HT-29 (cell line): ENCODE data around the gene SLC37A1. TPM values are rescaled to one million over a fixed set of nuclear protein-coding genes. Genes with fewer than 3 reads are reported as not detected.
"Not testable (repeated sequence)": the region's sequence is repeated elsewhere in the genome, so short reads cannot be mapped to it uniquely, and the experiment has no call there.

Experiments
- DNase-seq: peaks from one replicate; pipeline ENCODE4 v3.0.0-alpha.2; 2015; ENCODE audit warnings: low spot score
- total RNA-seq: library from RNA; depleted of rRNA; stranded (reverse); fragments of >200 nt; shearing (Covaris generic); gene quantifications from 2 replicates; pipeline ENCODE4 v1.2.3, GENCODE V29; 2014

Gene SLC37A1
- total RNA-seq, 1 experiment from 2014 or later = 102 TPM

DNA sequence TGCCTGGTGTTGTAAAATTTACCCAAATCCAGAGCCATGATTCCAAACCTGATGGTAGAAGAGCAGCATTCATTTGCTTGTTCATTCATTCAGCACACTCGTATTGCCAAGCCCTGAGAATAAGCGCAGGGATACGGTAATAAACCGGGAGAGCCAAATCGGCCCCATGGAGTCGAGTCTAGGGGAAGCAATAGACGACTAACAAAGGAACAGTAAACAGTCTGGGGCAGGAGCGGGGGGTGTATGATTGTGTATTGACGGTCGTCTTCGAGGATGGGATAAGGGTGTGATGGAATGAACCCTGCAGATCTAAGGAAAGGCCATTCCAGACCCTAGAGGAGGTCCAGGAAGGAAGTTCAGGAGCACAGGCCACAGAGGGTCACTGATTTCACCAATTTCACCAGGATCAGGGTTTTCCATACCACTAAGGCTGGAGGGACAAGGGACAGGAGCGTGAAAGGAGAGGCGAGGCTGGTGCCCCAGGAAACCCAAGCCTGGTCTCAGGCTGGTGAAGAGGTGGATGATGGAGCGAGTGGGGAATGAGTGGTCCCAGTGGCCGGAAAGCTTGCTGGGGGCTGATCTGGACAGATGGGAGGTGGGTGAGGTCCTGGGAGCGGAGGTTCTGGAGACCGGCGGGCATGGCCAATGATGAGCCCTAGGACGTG lies 78.6 kb downstream of the SLC37A1 start:
- no peak for DNase-seq

DNA sequence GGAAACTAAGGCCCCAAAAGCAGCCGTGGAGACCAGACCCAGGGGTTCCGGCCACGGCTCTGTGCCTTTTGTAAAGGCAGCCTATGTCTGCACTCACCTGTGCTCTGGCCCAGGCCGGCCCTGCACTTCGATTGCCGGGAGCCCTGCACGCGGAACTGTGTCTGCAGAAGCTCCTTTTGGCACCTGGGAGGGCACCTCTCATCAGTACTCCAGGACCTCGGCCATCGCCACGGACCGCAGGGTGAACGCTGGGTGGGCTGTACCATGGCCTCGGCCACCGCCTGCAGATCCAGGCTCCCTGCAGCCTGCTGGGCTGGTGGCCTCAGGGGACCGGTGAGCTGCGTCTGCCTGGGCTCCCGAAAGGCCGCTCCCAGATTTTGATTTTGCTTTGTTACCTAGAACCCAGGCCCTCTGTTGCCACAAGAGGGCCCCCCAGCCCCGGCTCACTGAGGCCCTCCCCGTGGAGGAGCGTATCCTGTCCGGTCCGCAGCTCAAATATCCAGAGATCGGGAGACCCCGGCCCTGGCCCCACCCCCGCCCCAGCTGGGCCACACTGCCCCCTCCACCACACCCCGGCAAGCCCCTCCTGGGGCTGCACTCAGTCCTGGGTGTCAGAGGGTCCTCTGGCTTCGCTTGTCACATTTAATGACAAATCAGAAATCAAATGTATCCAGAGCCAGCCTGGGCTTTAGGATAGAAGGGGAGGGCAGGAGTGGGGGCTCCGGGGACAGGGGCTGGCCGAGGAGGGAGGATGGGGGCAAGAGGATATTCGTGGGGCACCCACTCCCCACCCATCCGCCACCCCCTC lies 79.6 kb downstream of the SLC37A1 start:
- peak; percentile 61 for DNase-seq

DNA sequence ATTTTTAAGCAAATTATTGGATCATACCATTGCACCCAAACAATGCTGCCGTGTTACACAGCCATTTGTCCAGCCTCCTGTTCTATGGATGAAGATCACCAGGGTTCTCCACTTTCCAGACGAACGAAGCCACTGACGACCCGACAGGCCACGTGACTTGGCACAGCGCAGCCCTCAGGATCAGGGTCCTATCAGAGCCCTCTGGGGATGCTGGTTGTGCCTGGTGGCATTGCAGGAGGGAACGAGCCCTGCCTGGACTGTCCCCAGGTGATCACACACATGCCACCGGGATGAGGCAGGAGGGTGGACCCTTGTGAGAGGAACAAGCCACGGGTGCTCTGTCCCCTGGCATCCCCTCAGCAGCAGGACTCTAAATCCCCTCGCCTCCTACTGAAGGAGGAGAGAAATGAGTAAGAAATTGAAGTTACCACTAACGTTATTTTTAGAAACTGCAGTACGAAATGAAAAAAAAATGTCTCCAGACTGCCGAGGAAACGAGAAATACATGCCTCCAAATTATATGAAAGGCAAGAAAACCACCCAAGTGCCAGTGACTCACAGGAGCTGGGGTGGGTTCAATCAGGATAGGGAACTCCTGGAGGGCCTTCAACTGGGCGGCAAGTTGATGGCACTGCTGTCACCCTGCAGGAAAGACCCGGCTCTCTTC lies 81.1 kb downstream of the SLC37A1 start:
- DNase-seq = no peak

DNA sequence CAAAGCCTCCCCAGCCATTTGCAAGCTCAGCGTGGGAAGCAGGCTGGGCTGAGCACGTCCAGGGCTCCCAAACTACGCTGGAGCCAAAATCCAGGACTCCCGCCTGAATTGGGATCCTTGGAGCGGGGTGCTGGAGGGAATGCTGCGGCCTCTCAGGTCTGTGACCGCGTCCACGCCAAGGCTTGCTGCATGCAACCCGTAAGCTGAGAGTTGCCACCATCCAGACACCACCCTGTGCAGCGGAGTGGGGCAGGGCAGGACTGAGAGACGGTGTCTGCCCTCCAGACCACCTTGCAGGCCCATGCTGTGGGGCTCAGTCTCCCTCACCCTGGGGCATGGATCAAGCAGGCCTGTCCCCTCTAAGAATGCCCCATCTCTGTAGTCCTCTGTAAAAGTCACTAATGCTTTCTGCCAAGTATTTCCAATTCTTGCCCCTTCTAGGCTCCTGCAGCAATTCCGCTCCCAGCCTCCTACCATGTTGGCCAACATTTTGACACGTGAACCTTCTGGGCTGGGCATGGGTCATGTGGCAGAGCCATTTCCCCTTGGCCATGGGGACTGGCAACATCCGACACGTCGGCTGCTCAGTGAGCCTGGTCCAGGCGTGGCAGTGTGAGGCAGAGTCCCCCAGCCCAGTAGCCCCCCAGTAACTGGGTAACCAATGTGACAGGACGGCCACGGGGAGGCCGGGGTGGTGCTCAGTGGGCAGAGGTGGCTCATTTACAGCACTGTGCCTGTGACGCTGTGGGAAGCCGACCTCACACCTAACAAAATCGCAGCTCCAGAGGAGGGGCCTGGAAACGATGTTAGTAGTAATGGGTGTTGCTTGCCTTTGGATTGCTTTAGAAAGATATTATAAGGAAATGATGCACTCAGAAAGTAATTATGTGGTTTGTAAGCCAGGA lies 81.9 kb downstream of the SLC37A1 start:
- DNase-seq = no peak

DNA sequence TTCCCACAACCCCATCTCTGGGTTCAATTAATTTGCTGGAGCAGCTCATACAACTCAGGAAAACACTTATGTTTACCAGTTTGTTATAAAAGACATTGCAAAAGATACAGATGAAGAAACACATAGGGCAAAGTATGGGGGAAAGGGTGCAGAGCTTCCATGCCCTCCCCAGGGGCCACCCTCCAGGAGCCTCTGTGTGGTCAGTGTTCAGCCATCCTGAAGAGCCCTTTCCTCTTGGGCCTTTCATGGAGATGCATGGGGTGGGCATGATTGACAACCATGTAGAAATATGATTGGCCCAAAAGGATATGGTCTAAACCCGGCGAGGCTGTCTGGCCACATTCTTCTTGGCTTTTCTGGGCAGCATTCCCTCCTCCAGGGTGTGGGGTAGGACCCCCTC lies 83.0 kb downstream of the SLC37A1 start:
- DNase-seq = no peak

DNA sequence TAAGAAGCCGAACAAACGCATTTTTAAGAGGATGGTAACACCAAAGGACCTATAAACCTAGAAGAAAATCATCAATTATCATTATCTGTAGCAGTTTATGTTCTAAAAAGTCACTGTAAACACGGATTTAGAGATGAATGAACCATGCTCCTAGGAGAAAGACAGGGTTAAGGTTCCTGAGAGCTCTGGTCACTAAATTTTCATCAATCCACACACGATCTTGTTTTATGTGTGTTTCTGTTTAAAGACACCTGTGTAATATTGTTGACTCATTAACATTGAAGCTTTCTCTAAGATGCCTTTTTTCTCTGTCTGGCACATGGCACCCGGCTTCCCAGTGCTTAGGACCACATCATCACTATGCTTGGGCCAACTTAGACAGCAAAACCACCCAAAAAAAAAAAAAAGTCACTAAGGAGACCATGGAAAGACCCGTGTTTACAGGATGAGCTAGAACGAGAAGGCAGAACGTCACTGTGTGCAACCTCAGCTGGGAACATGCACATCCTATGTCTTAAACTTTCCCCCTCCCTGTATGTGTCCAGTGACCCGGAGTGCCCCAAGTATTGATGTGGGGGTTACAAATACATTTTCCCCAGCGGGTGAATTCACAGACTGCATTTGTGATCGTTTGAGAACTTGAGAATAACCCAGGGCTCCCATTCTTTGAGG lies 84.0 kb downstream of the SLC37A1 start:
- no peak for DNase-seq

DNA sequence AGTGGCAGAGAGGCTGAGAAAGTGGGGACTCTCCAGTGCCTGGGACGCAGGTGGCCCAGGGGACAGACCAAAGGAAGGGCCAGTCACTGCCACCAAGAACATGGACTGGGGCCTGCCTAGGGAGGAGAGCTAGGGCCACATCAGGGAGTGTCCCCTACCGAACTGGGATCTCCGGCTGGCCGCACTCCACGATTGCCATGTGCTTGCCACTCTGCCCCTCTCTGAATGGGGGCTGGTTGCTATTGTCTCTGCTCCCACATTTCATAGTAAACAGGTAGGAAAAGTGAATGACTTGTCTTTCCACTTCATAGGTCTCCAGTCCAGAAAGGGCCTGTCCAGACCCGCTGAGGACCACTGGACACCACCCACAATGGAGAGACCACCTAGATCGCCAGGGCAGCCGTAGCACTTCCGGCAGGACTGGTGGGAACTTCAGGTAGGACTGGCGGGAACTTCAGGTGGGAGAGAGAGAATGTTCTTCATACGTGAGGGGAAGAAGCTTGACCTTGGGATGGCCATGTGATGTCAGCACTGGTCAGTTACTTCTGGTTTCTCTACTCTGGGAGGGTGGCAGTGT lies 84.6 kb downstream of the SLC37A1 start:
- DNase-seq = no peak

DNA sequence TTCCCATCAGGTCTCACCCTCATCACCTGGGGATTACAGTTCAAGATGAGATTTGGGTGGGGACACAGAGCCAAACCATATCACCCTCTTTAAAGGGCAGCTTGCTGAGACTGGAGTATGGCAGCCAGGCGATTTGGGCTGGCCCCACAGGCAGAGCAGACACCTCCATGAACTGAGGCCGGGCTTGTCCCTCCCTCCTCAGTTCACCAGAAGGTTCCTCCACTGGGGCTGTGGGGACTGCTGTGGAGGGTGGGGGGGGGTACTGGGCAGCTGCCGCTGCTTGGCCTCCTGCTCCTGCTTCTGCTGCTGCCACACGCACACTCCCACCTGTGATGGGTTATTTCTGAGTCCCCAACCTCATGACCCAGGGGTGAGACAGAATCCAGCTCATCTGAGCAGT lies 85.8 kb downstream of the SLC37A1 start:
- no peak for DNase-seq

DNA sequence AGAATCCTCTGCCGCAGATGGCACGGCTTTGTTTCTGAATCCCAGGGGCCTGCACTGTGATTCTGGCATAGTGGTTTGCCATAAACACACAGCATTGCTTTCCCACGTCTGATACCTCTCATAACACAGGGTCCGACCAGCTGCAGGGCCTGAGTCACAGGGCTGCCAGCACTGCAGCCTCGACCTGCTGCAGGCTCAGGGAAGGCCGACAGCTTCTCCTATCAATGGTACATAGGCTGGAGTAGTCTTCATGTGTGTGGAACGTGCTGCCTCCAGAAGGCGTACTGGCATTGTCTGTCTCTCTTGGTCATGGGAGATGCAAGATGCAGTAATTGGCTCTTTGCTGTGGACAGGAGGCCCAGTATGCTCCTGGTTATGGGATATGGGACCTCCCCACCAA lies 86.3 kb downstream of the SLC37A1 start:
- no peak for DNase-seq

DNA sequence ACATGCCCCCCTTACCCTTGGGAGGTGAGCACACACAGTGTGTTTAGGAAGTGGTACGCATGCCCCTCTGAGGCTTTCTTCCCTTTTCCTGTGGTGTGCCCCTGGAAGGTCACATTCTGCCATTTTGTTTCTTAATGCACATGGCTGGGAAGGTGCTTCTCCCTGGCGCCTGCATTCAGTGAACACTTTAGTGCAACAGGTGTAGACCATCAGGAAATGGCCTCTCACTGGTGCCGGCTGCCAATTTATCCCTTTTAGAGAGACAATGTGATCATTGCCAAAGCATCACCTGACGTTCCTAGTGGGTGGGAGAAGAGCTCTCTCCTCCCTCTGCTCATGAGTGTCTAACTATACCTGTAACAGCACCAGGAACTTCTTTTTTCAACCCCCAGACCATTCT lies 88.0 kb downstream of the SLC37A1 start:
- no peak for DNase-seq

DNA sequence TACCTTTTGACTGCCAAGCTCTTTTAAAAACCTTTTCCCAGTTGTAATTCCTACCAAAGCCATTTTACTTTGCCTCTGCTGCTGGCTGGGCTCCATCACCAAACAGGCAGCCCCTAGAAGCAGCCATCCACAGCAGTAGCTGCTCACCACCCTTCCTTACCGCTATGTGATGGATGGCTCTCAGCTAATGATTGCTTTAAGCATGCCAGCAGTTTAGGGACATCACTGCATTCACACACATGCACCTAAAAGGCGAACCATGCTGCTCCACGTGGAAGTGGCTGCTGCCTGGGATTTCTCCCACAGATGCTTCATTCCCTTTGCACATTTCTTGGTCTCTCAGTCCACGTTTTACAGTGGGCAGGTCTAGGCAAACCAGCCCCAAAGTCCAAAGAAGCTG lies 93.5 kb downstream of the SLC37A1 start:
- DNase-seq = no peak

DNA sequence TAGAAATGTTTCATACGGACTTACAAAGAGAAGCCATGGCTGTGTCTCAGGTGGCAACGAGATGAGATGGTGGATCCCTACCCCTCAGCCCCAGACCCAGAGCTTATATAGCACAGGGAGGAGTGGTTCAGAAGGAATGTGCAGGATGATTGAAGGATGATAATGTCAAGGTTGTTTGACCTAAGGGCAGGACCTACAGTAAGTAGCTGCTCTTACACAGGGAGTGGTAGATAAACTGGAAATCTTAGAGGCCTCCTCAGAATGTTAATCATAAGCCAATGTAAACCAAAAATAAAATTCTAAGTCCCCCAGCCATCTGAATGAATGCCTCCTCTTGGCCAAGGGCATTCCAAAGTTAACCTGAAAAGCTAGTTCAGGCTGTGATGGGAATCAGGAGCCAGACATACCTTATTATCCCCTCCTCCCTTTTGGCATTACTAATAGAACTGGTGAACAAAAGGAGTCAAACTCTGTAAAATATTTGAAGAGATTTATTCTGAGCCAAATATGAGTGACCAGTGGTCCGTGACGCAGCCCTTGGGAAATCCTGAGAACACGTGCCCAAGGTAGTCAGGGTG lies 94.0 kb downstream of the SLC37A1 start:
- no peak for DNase-seq

DNA sequence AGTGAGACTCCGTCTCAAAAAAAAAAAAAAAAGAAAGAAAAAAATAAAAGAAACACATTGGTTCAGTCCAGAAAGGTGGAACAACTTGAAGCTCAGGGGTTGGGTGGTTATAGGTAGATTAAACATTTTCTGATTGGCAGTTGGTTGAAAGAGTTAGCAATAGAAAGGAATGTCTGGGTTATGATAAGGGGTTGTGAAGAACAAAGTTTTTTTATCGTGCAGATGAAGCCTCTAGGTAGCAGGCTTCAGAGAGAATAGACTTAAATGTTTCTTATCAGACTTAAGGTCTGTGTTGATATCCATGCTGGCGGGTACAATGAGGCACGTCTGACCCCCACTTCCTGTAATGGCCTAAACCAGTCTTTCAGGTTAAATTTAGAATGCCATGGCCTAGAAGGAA lies 94.8 kb downstream of the SLC37A1 start:
- DNase-seq = no peak

DNA sequence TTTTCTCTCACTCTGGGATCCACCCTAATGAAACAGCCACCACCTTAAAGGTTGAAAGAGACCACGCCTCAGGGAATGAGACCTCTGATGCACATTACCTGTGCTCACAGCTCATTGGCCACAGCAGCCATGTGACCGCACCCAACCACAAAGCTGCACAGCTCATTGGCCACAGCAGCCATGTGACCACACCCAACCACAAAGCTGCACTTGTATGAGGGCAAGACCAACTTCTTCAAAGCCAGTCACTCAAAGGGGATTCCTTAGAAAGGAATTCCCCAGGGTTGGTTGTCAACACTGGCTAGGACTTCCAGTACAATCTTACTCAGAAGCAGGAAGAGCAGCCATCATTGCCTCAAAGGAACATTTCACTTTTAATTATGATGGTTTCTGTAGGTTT lies 96.2 kb downstream of the SLC37A1 start:
- no peak for DNase-seq

DNA sequence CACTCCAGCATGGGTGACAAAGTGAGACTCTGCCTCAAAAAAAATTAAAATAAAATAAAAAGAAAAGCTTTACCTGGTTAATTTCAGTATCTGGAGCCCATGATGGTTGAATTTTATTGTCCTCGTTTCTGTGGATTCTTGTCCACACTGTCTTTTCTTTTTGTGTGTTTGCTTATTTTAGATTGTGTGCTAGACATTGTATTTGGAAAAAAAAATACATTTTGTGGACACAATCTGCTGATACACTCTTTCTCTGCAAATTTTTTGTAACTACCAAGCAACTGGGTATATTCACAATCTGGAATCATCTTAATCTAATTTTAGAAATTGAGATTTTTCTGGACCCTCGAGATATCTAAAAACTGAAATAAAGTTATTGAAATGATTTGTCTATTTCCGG lies 98.2 kb downstream of the SLC37A1 start:
- no peak for DNase-seq

DNA sequence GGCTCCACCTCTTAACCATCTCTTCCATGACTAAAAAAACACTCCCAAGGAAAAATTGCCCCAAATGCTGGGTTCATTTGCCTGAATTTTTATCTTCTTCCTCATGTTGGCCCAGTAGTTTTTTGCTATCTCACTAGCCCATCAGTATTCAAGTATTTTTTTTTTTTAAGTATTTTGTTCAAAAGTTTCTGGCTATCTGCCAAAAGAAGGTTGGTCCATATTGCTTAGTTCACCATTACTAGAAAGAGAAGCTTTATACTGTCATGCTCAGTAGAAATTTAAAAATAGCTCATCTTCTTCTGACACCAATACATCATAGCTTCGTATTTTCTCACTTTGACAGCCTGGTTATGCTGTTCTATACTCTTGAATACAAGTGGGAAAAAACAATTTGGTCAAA lies 98.7 kb downstream of the SLC37A1 start:
- no peak for DNase-seq

DNA sequence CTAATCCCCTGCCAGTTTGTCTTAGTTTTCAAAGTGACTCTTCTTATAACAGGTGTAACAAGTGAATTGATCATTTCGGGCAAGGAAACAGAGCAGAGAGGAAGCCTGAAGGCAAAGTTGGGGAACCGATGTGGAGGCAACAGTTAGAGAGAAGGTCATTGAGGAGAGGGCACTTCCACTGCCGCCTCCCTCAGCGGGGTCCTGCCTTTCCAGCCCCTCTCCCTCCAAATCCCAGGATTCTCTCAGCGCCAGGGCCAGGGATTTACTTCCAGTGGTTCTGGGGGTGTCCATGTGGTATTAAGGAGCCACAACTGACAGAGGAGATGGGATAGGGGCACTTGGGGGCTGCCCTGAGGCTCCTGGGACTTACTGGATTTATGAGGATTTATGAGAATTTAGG lies 100.1 kb downstream of the SLC37A1 start:
- no peak for DNase-seq

DNA sequence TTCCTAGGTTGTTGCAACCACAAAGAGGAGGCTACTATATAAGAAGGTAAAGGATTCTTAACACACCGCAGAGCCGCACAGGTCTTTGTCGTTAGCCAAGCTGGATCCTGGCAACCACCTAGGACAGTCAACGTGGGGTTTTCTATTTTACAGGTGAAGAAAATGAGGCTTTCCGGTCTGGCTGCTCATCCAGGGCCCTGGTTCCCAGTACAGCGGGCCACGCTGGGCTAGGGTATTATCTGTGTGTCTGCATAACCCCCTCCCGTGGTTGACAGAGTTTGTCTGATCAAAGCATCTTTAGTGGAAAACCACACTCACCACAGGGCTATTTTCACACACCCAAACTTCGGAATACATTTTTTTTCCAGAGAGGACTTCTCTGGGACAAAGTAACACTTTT lies 100.7 kb downstream of the SLC37A1 start:
- no peak for DNase-seq

DNA sequence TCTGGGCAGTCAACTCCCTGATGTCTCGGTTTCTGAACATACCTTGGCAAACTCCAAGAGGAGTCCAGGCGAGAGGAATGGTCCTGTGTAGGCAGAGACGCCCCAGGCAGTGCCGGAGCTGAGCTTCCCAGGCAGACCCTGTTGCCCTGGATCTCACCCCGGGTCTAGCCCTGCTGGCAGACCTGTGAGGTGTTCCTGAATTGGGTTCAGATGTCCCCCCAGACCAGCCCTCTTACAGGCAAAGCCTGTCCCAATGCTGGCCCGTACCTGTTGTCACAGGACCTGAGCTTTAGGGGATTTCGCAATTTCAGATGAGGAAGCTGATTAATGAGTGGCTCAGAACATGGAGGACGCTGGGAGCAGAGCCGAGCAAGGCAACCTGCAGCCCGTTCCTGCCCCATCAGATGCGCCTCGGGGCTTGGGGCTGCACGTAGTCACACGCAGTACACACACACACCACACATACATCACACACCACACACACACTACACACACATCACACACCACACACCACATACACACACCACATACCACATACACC lies 101.2 kb downstream of the SLC37A1 start:
- peak; percentile 52 for DNase-seq

DNA sequence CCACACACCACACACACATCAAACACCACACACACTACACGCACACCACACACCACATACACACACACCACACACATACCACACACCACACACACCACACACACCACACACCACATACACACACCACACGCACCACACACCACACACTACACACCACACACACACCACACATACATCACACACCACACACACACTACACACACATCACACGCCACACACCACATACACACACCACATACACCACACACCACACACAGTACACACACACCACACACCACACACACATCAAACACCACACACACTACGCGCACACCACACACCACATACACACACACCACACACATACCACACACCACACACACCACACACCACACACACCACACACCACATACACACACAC lies 101.7 kb downstream of the SLC37A1 start:
- not testable (repeated sequence) for DNase-seq
